HG03565 (cell line): Measurements from ENCODE around the gene PRODH.
"Not testable (repeated sequence)": the region's sequence is repeated elsewhere in the genome, so short reads cannot be mapped to it uniquely, and the experiment has no call there.

Source experiments
- ATAC-seq: cut with Tn5 transposase; IDR thresholded peaks from one replicate; pipeline ENCODE4 v1.9.1; 2021; ENCODE audit warnings: mild to moderate bottlenecking, moderate library complexity; ENCODE audit not compliant: unreplicated experiment

Gene PRODH

DNA sequence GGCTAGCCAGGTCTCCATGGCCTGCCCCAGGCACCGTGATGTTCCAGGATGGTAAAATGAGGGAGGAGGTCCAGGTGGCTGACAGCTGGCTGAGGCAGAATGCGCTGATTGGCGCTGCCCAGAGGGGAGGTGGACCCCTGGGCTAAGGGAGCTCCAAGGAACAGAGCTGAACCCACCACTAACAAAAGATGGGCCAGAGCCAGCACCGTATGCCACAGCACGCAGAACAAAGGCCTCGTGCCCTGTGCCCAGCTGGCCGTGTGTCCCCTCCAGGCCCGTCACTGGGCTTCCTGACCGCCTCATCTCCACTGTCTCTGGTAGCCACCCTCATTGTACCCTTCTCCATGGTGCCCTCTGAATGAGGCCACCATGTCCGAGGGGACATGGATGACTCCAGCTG lies 19.6 kb upstream of the PRODH start:
- ATAC-seq, result no peak

GRCh38 chr22:18954990-18955571 lies 19.0 kb upstream of the PRODH start:
- ATAC-seq, result no peak

DNA sequence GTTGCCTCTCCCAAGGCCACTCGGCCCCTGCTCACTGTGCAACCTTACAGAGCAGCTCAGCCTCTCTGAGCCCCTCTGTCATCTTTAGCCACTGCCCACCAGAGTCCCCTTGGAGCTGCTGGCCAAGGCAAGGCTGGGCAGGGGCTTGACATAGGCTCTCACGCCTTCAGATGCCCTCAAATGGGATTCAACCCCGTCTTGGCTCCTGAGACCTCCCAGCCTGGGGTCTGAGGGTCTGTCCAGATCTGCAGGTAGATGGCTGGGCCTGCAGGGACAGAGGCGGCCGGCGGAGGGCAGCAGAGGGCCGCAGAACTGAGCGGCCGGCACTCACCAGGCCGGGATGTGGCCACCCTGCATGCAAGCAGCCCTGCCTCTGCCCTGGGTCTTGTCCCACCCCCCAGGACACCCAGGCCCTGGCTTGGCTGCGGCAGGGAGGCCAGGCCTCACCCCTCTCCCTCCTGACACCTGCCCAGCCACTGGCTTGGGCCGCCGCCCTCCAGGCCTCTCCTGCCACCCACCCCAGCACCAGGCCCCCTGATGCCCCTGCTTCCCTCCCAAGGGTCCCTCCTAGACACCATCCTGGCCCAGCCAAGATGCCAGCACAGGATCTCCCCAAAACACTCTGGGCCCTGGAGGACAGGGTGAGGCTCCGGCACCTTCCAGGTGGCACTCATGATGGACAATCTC lies 18.4 kb upstream of the PRODH start:
- not testable (repeated sequence) for ATAC-seq

DNA sequence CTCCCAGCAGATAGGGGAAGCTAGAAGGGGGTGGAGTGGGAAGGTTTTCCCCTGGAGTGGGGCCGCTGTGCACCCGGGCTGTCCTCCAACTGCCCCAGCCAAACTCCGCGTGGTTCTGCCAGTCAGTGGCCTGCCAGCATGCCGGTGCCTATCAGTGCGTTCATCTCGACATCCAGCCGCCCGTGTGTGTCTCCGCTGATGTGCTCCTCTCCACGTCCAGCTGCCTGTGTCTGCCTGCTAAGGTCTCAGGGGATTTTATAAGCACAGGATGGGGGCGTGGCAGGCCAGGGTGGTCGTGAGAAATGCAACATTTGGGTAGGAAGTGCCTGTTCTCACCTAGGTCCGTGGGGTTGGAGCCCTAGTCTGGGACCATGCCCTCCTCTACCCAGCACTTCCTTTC lies 17.0 kb upstream of the PRODH start:
- ATAC-seq, result not testable (repeated sequence)

DNA sequence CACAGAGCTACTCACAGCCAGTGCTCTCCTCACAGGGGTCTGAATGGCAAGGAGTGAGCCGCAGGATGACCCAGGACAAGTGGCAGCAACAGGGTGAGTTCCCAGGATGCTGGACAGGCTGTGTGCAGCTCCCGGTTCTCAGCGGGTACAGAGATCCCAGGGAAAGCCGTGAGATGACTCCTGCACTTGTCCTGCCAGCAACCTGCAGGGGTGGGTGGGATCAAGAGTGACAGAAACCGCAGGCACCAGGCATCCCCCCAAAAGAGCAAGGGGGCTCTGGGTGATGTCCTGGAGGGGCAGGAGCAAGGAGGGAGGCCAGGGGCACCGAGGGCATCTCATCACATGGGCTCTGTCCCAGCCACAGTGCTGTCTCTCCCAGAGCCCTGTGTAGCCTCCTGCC lies 15.9 kb upstream of the PRODH start:
- ATAC-seq, result no peak

- ATAC-seq, result no peak
Measured at GRCh38 chr22:18950141-18950540, 14.0 kb upstream of the PRODH start.

DNA sequence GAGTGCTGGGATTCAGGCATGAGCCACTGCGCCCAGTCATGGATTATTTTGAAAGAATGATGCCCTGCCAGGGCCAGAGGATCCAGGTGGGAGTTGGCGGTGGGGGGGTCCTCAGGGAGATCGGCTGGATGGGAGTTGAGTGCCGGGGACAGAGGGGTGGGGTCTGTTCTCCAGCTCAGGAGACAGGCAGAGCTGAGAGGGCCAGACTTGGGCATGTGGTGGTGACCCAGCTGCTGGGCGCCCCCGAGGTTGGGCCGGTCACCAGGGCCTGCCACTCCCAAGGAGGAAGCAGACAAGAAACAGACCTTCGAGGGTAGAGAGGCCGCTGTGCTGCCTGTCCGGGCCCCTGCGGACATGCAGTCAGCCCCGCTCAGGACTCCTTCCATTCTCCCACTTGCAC lies 11.8 kb upstream of the PRODH start:
- no peak for ATAC-seq

DNA sequence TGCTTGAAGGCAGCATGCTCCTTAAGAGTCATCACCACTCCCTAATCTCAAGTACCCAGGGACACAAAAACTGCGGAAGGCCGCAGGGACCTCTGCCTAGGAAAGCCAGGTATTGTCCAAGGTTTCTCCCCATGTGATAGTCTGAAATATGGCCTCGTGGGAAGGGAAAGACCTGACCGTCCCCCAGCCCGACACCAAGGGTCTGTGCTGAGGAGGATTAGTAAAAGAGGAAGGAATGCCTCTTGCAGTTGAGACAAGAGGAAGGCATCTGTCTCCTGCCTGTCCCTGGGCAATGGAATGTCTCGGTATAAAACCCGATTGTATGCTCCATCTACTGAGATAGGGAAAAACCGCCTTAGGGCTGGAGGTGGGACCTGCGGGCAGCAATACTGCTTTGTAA lies 11.0 kb upstream of the PRODH start:
- not testable (repeated sequence) for ATAC-seq

DNA sequence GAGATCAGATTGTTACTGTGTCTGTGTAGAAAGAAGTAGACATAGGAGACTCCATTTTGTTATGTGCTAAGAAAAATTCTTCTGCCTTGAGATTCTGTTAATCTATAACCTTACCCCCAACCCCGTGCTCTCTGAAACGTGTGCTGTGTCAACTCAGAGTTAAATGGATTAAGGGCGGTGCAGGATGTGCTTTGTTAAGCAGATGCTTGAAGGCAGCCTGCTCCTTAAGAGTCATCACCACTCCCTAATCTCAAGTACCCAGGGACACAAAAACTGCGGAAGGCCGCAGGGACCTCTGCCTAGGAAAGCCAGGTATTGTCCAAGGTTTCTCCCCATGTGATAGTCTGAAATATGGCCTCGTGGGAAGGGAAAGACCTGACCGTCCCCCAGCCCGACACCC lies 2.6 kb upstream of the PRODH start:
- not testable (repeated sequence) for ATAC-seq

- not testable (repeated sequence) for ATAC-seq
Measured at GRCh38 chr22:18934688-18935087, 1.4 kb downstream of the PRODH start.

DNA sequence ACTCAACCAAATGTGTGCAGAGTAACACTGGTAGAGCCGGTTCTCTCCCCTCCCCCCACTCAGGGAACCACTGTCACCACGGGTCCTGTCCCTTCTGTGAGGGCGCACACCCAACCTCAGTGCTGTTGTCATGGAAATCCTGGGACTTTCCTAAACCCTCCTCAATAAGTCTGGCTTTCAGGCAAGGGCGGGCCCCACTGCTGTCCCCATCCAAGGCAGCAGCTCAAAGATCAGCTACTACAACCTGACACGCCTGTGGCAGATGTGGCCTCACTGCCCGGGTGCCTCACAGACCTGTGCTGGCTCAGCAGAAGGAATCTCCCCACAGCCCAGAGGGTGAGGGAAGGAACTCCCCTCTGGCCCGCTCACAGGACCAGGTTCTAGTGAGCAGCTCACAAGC lies 2.2 kb downstream of the PRODH start:
- no peak for ATAC-seq

DNA sequence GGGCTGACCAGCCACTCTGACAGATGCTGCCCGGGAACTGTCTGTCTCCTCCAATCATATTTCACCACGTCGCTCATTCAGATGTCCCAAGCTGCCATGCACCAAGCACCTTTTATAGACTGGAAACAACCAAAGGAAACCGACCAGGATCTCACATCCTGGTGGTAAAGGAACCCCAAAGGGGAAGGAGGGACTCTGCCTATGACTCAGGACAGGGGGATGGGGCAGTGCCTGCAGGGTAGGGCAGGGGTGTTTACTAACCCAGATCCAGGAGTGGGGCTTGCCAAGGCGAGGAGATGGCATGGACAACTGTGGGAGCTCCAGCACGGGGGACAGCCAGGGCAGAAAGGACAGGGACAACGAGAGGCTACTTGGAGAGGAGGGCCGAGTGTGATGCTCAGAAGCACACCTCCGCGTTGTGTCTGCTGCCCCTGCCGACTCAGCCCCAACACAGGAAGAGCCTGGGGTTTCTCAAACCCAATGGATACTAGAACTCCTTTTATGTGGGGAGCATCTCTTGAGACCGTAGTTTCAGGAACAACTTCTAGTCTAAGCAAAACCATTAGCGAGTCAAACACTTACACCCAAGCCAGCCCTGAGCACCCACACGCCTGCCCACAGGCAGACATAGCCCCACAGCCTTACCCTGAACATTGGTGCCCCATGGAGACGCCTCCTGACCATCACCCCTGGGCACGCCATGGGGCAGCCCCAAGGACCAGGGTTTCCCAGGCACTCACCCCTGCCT lies 4.0 kb downstream of the PRODH start:
- ATAC-seq, result no peak

GRCh38 chr22:18929459-18929858 lies 6.6 kb downstream of the PRODH start:
- no peak for ATAC-seq

GRCh38 chr22:18927573-18927972 lies 8.5 kb downstream of the PRODH start:
- ATAC-seq, result no peak

- ATAC-seq, result no peak
Measured at GRCh38 chr22:18927020-18927419, 9.1 kb downstream of the PRODH start.

- no peak for ATAC-seq
Measured at GRCh38 chr22:18925368-18926064, 10.6 kb downstream of the PRODH start.

DNA sequence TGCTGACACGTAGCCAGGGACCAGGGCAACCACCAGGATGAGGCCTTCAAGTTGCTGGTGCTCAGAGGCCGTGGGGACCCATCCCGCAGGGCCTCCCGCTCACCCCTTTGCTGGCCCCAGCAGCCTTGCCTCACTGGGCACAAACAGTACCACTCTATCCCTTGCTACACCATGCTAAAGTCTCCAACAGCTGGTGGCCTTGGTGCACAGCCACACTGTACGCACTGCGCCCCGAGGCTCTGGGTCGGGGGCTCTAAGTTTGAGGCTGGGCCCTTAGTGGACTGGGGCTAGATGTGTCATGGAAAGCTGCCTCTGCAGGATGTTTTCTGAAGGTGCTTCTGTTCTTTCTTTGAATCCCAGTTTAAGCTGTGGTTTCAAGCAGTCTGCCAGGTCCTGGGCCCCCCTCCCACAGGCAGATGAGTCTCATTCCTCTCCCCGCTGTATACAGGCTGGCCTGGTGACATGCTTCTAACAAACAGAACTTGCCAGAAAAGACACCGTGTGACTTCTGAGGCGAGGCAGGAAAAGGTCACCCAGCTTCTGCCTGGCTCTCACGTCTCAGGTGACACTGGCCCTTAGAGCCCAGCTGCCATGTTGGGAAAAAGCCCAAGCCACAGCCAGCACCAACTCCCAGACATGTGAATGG lies 15.7 kb downstream of the PRODH start:
- not testable (repeated sequence) for ATAC-seq

DNA sequence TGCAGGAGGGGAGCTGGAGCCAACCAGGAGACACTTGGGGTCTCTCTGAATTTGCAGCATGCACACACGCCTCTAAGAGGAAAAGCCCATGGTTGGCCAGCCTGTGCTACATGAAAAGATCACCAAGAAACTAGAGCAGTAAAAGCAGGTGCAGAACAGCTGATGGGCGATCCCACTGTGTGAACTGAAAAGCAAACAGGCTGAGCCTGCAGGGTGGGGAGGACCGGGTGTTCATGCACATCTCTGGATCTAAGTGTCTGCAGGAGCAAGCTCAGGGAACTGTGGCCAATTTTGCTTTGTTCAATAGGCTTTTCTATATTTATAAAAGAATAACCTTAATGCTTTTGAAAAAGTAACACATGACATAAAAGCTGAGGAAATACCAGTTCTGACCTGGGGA lies 18.3 kb downstream of the PRODH start:
- not testable (repeated sequence) for ATAC-seq

- ATAC-seq, result not testable (repeated sequence)
Measured at GRCh38 chr22:18915550-18915949, 20.5 kb downstream of the PRODH start.

- ATAC-seq, result not testable (repeated sequence)
Measured at GRCh38 chr22:18914558-18914957, 21.5 kb downstream of the PRODH start.
